Mammary epithelial cell (primary cell): ENCODE measurements around the gene ZMAT1.

ENCODE experiments used
- CTCF ChIP-seq, 2 donors: IDR thresholded peaks in 1 of 2; conservative IDR thresholded peaks in 1 of 2; 2 replicates each; pipeline ENCODE4 v1.5.1; 2011 to 2012; ENCODE audit warnings: inconsistent platforms in 2 of 2, low read length in 2 of 2, mild to moderate bottlenecking in 2 of 2, control low read depth in 1 of 2, low read depth in 1 of 2; ENCODE audit not compliant: insufficient read depth in 1 of 2; ENCODE audit errors: extremely low read depth in 1 of 2
- EZH2 ChIP-seq: IDR thresholded peaks from 2 replicates; pipeline ENCODE4 v1.6.1; 2012; ENCODE audit warnings: low read length, inconsistent platforms, borderline replicate concordance

GRCh38 chrX:101977106-101977505 is 45.3 kb upstream of the ZMAT1 start:
- TF ChIP-seq CTCF (conservative IDR thresholded peaks at IDR 0.05 in 1 of 2, IDR thresholded peaks at IDR 0.05 in 1 of 2; ENCODE audit: extremely low read depth in 1 of 2, insufficient read depth in 1 of 2, low read depth in 1 of 2, low read length in 2 of 2) (no peak), EZH2 (no peak)
